Erythroblast (primary cell): ENCODE measurements around the gene SMIM23.

Experiments
- GATA1 ChIP-seq: IDR thresholded peaks from 2 replicates; pipeline ENCODE4 v1.6.1; 2011; ENCODE audit warnings: low read depth, mild to moderate bottlenecking, control low read depth, low read length, moderate library complexity
- POLR2A ChIP-seq: IDR thresholded peaks from 2 replicates; pipeline ENCODE4 v1.6.1; 2011; ENCODE audit warnings: mild to moderate bottlenecking, low read length

DNA sequence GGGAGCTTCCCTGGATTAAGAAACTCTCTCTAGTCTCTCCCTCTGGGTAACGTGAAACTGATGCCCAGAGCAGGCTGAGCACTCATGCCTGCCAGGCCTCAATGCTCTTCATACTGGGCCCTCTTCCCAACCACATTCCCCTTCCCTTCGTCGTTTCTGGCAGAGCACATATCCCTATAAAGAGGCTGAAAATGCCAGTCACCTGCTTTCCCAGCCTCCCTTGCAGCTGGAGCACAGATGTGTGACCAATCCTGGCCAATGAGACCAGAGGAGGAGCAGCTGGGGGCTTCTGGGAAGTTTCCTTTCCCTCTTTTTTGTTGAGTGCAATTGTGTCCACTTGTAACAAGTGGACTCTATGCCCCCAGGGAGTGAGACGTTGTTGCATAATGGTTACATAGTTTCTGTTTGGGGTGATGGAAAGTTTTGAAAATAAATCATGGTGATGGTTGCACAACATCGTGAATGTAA, 30.2 kb upstream of the SMIM23 start:
- no peak for TF ChIP-seq POLR2A
- no peak for TF ChIP-seq GATA1
